Ovary (tissue), 3 donors: ENCODE data around the gene UBXN4.

Source experiments
- EP300 ChIP-seq: sonication (generic); formaldehyde crosslinking; IDR thresholded peaks from one replicate; pipeline ENCODE4 v1.6.1; 2017; ENCODE audit warnings: antibody characterized with exemption
- POLR2A ChIP-seq: fragments of 450-650 bp; IDR thresholded peaks from one replicate; pipeline ENCODE4 v1.6.1; 2017; ENCODE audit warnings: antibody characterized with exemption, mild to moderate bottlenecking, moderate library complexity
- TF ChIP-seq, protein P1 (sequence below), 3 donors: fragments of 450-650 bp in 2 of 3; fragments of 200-600 bp in 1 of 3; IDR thresholded peaks; one replicate each; pipeline versions ENCODE4 v1.5.1 to v1.8.0; 2016 to 2022; ENCODE audit warnings: antibody characterized with exemption in 3 of 3, mild to moderate bottlenecking in 1 of 3
- donor health status: DM: no; HTN: no; CAD: no.

DNA sequence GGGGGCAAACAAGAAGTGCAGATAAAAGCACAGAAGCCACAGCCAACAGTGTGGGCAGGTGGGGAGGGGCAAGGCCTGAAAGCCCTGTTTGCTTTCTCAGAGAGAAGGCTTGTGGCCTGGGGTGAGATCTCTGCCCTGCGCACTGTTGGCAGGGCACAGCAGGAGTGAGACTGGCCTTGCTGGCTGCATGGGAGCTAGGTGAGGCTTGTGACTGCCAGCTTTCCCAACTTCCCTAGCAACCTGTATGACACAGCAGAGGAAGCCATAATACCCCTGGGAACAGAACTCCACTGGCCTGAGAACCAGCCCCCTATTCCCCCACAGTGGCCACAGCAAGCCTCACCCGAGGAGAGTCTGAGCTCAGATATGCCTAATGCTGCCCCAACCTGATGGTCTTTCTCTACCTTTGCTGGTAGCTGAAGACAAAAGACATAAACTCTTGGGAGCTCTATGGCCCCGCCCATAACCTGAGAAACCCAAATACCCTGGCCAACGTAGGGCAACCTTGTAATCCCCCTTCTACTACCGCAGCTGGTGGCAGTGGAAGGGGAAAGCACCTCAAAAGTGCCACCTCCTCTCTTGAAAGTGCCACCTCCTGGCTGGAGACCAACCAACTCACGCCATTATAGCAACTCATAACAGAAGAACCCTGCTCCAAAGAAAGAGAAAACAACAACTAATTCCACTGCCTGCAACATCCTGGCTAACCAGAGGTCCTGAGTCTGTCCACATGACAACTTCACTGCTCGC lies 50.9 kb downstream of the UBXN4 start:
- TF ChIP-seq, protein P1, sequence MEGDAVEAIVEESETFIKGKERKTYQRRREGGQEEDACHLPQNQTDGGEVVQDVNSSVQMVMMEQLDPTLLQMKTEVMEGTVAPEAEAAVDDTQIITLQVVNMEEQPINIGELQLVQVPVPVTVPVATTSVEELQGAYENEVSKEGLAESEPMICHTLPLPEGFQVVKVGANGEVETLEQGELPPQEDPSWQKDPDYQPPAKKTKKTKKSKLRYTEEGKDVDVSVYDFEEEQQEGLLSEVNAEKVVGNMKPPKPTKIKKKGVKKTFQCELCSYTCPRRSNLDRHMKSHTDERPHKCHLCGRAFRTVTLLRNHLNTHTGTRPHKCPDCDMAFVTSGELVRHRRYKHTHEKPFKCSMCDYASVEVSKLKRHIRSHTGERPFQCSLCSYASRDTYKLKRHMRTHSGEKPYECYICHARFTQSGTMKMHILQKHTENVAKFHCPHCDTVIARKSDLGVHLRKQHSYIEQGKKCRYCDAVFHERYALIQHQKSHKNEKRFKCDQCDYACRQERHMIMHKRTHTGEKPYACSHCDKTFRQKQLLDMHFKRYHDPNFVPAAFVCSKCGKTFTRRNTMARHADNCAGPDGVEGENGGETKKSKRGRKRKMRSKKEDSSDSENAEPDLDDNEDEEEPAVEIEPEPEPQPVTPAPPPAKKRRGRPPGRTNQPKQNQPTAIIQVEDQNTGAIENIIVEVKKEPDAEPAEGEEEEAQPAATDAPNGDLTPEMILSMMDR (IDR thresholded peaks at IDR 0.05), result no peak
- TF ChIP-seq POLR2A (no peak), EP300 (no peak)
